ENCODE data around the gene APBB3.

DNA sequence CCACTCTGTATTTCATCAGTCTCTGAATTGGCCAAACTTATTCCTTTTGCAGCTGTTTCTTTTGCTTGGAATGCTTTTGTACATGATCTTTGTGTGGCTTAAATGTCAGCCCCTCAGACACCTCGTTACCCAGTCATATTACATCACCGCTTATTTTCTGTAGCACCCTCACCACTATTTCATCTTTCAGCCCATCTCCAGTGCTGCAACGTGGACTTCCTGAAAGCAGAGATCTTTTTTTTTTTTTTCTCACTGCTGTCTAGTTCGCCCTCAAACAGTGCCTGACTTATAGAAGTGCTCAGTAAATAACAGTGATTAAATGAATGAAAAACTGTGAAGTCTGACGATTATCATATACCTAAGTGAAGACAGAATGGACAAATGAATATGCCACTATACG, 8.0 kb downstream of the APBB3 start:
- TF ChIP-seq, protein P1, sequence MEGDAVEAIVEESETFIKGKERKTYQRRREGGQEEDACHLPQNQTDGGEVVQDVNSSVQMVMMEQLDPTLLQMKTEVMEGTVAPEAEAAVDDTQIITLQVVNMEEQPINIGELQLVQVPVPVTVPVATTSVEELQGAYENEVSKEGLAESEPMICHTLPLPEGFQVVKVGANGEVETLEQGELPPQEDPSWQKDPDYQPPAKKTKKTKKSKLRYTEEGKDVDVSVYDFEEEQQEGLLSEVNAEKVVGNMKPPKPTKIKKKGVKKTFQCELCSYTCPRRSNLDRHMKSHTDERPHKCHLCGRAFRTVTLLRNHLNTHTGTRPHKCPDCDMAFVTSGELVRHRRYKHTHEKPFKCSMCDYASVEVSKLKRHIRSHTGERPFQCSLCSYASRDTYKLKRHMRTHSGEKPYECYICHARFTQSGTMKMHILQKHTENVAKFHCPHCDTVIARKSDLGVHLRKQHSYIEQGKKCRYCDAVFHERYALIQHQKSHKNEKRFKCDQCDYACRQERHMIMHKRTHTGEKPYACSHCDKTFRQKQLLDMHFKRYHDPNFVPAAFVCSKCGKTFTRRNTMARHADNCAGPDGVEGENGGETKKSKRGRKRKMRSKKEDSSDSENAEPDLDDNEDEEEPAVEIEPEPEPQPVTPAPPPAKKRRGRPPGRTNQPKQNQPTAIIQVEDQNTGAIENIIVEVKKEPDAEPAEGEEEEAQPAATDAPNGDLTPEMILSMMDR (IDR thresholded peaks at IDR 0.05) = no peak
- no peak for TF ChIP-seq POLR2A (IDR thresholded peaks at IDR 0.05)

Measured in thyroid gland (tissue), 4 donors.